WTC11 (cell line): Measurements from ENCODE around the gene TSPAN17. TPM values are rescaled to one million over a fixed set of nuclear protein-coding genes. Genes with fewer than 3 reads are reported as not detected.
A peak's percentile ranks its signal among the peaks of the same experiment; 100 is the strongest.

Source experiments
- ATAC-seq: fragments of 200-7000 bp; cut with Tn5 transposase; 2 replicates; pipeline ENCODE4 v1.10.0; 2021; ENCODE audit warnings: mild to moderate bottlenecking, moderate library complexity
- CTCF ChIA-PET: fragments of 300-600 bp; sonication (Branson Sonifier 250); formaldehyde crosslinking; loops from one replicate; lab custom pipeline; 2021; ENCODE audit warnings: antibody characterized with exemption; lab: Charles Lee
- POLR2A ChIA-PET: fragments of 350-600 bp; sonication (Branson Sonifier 250); formaldehyde crosslinking; loops from one replicate; lab custom pipeline; 2021; ENCODE audit warnings: antibody characterized with exemption; lab: Charles Lee
- DNase-seq: peaks from one replicate; pipeline ENCODE4 v3.0.0; 2021; ENCODE audit warnings: low spot score
- H3K27ac Mint-ChIP-seq: 2 replicates; pipeline ENCODE4 v1.8.0; 2021; ENCODE audit warnings: mixed read lengths
- H3K27me3 Mint-ChIP-seq: 2 replicates; pipeline ENCODE4 v1.8.0; 2021; ENCODE audit warnings: low read depth, mild to moderate bottlenecking, moderate library complexity, mixed read lengths
- H3K36me3 Mint-ChIP-seq: 2 replicates; pipeline ENCODE4 v1.8.0; 2021; ENCODE audit warnings: mixed read lengths
- H3K4me1 Mint-ChIP-seq: 2 replicates; pipeline ENCODE4 v1.8.0; 2022; ENCODE audit warnings: mixed read lengths
- H3K4me3 Mint-ChIP-seq: 2 replicates; pipeline ENCODE4 v1.8.0; 2021; ENCODE audit warnings: mild to moderate bottlenecking, moderate library complexity, mixed read lengths
- H3K9me3 Mint-ChIP-seq: 2 replicates; pipeline ENCODE4 v1.8.0; 2021; ENCODE audit warnings: mixed read lengths
- ESRRA ChIP-seq: sonication (generic); formaldehyde crosslinking; IDR thresholded peaks from 2 replicates; pipeline ENCODE4 v1.8.1; 2022; ENCODE audit warnings: mild to moderate bottlenecking, missing genetic modification reagents, borderline replicate concordance
- ETV6 ChIP-seq: sonication (generic); formaldehyde crosslinking; IDR thresholded peaks from 2 replicates; pipeline ENCODE4 v1.8.1; 2022; ENCODE audit warnings: mild to moderate bottlenecking, missing genetic modification reagents
- FOXK1 ChIP-seq: sonication (generic); formaldehyde crosslinking; IDR thresholded peaks from 2 replicates; pipeline ENCODE4 v1.8.0; 2022; ENCODE audit warnings: mild to moderate bottlenecking, moderate library complexity, missing genetic modification reagents
- FOXP1 ChIP-seq: sonication (generic); formaldehyde crosslinking; IDR thresholded peaks from 2 replicates; pipeline ENCODE4 v1.8.0; 2022; ENCODE audit warnings: missing genetic modification reagents, mild to moderate bottlenecking, moderate library complexity, borderline replicate concordance
- GRHL2 ChIP-seq: fragments of 250-450 bp; sonication (Bioruptor Pico); IDR thresholded peaks from 2 replicates; pipeline ENCODE4 v1.8.0; 2022; ENCODE audit warnings: mild to moderate bottlenecking, moderate library complexity; ENCODE audit not compliant: insufficient replicate concordance, severe bottlenecking
- IRF2 ChIP-seq: sonication (generic); formaldehyde crosslinking; IDR thresholded peaks from 2 replicates; pipeline ENCODE4 v1.8.0; 2022; ENCODE audit warnings: low read depth, missing genetic modification reagents, borderline replicate concordance
- JUN ChIP-seq: sonication (generic); formaldehyde crosslinking; IDR thresholded peaks from 2 replicates; pipeline ENCODE4 v1.8.0; 2023; ENCODE audit warnings: mild to moderate bottlenecking, missing genetic modification reagents
- KAT7 ChIP-seq: sonication (generic); formaldehyde crosslinking; IDR thresholded peaks from 2 replicates; pipeline ENCODE4 v1.8.1; 2023; ENCODE audit warnings: missing genetic modification reagents, mild to moderate bottlenecking, borderline replicate concordance
- NFATC4 ChIP-seq: fragments of 250-450 bp; sonication (Bioruptor Pico); IDR thresholded peaks from 2 replicates; pipeline ENCODE4 v1.9.0; 2021; ENCODE audit warnings: mild to moderate bottlenecking
- NFYB ChIP-seq: sonication (generic); formaldehyde crosslinking; conservative IDR thresholded peaks from 2 replicates; pipeline ENCODE4 v1.8.0; 2022; ENCODE audit warnings: low read depth, missing genetic modification reagents
- RORB ChIP-seq: fragments of 250-450 bp; sonication (Bioruptor Pico); IDR thresholded peaks from 2 replicates; pipeline ENCODE4 v1.9.0; 2021; ENCODE audit warnings: mild to moderate bottlenecking
- SOX15 ChIP-seq: fragments of 250-450 bp; sonication (Bioruptor Pico); IDR thresholded peaks from 2 replicates; pipeline ENCODE4 v1.9.0; 2021; ENCODE audit warnings: mild to moderate bottlenecking
- TCF7 ChIP-seq: sonication (generic); formaldehyde crosslinking; IDR thresholded peaks from 2 replicates; pipeline ENCODE4 v1.8.0; 2022; ENCODE audit warnings: mild to moderate bottlenecking, low read depth, missing genetic modification reagents, moderate library complexity
- ZBTB21 ChIP-seq: sonication (generic); formaldehyde crosslinking; IDR thresholded peaks from 2 replicates; pipeline ENCODE4 v1.8.1; 2023; ENCODE audit warnings: mild to moderate bottlenecking, missing genetic modification reagents, borderline replicate concordance
- ZNF232 ChIP-seq: sonication (generic); formaldehyde crosslinking; IDR thresholded peaks from 2 replicates; pipeline ENCODE4 v1.8.0; 2022; ENCODE audit warnings: mild to moderate bottlenecking, missing genetic modification reagents
- ZNF396 ChIP-seq: fragments of 250-450 bp; sonication (Bioruptor Pico); IDR thresholded peaks from 2 replicates; pipeline ENCODE4 v1.8.0; 2021; ENCODE audit warnings: mild to moderate bottlenecking, moderate library complexity, borderline replicate concordance
- ZNF416 ChIP-seq: fragments of 250-450 bp; sonication (Bioruptor Pico); IDR thresholded peaks from 2 replicates; pipeline ENCODE4 v1.9.0; 2021; ENCODE audit warnings: mild to moderate bottlenecking, inconsistent platforms
- total RNA-seq: library from RNA; stranded (reverse); gene quantifications from 3 replicates; pipeline ENCODE4 v1.2.3, GENCODE V29; 2021
- TF ChIP-seq, protein P1 (sequence below): sonication (generic); formaldehyde crosslinking; IDR thresholded peaks from 2 replicates; pipeline ENCODE4 v1.8.0; 2022; ENCODE audit warnings: mild to moderate bottlenecking, missing genetic modification reagents
- TF ChIP-seq, protein P2 (sequence below): sonication (generic); formaldehyde crosslinking; IDR thresholded peaks from 2 replicates; pipeline ENCODE4 v1.8.1; 2023; ENCODE audit warnings: mild to moderate bottlenecking, moderate library complexity, missing genetic modification reagents
- TF ChIP-seq, protein P3 (sequence below): fragments of 250-450 bp; sonication (Bioruptor Pico); IDR thresholded peaks from 2 replicates; pipeline ENCODE4 v1.9.0; 2021; ENCODE audit warnings: mild to moderate bottlenecking
- TF ChIP-seq, protein P4 (sequence below): fragments of 250-450 bp; sonication (Bioruptor Pico); IDR thresholded peaks from 2 replicates; pipeline ENCODE4 v1.9.0; 2021; ENCODE audit warnings: mild to moderate bottlenecking, borderline replicate concordance

The TSPAN17 gene
- total RNA-seq, 1 experiment from 2014 or later, result 47.8 TPM

DNA sequence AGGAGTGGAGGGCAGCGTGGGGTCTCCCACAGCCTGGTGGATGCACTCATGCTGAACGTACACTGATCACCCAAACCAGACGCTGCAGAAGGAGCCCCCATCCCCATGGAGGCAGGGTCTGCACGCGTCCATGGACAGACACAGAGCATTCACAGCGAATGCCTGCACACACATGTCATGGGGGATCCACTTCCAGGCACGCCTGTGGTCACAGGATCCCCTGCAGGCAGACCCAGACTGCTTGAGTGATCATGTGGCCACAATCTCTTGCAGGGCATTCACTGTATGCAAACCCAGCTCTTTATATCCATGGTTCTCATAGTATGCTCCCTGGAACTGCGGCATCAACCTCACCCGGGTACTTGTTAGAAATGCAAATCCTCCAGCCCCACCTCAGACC, 22.3 kb upstream of the TSPAN17 start (continued):
- TF ChIP-seq, protein P1, sequence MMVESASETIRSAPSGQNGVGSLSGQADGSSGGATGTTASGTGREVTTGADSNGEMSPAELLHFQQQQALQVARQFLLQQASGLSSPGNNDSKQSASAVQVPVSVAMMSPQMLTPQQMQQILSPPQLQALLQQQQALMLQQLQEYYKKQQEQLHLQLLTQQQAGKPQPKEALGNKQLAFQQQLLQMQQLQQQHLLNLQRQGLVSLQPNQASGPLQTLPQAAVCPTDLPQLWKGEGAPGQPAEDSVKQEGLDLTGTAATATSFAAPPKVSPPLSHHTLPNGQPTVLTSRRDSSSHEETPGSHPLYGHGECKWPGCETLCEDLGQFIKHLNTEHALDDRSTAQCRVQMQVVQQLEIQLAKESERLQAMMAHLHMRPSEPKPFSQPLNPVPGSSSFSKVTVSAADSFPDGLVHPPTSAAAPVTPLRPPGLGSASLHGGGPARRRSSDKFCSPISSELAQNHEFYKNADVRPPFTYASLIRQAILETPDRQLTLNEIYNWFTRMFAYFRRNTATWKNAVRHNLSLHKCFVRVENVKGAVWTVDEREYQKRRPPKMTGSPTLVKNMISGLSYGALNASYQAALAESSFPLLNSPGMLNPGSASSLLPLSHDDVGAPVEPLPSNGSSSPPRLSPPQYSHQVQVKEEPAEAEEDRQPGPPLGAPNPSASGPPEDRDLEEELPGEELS (CRISPR knock-in tag), result no peak
- TF ChIP-seq, all 79 proteins: peak for 0

DNA sequence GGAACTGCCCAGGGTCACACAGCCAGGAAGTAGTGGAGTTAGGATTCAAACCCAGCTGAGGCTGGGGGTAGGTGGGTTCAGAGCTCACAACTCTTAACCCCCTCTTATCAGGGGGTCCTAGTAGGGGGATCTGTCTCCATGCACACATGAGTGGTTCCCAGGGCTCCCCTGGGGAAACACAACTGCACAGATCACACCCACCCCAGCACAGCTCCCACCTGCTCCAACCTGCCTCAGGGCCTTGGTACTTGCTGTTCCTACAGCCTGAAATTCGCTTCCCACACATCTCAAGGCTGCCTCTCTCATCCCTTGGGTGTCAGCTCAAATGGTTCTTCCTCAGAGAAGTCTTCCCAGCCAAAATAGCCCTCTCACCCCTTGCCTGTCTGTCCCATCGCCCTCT, 21.8 kb upstream of the TSPAN17 start:
- DNase-seq, result no peak
- Mint-ChIP-seq H3K9me3 (no peaks in the 10 kb centered on the region), H3K4me1 (peaks cover 20% of the 10 kb centered on the region), H3K27me3 (peaks cover 40% of the 10 kb centered on the region), H3K4me3 (no peak overlapping the region), H3K36me3 (no peaks in the 10 kb centered on the region), H3K27ac (no peak overlapping the region)
- ChIA-PET CTCF (no interaction called here), POLR2A (no interaction called here)
- TF ChIP-seq ESRRA (CRISPR knock-in tag), result no peak
- no peak for TF ChIP-seq NFYB (CRISPR knock-in tag)
- no peak for TF ChIP-seq GRHL2 (CRISPR knock-in tag)
- no peak for TF ChIP-seq ZNF416
- TF ChIP-seq, all 79 proteins: peak for 0
- no peak for ATAC-seq

DNA sequence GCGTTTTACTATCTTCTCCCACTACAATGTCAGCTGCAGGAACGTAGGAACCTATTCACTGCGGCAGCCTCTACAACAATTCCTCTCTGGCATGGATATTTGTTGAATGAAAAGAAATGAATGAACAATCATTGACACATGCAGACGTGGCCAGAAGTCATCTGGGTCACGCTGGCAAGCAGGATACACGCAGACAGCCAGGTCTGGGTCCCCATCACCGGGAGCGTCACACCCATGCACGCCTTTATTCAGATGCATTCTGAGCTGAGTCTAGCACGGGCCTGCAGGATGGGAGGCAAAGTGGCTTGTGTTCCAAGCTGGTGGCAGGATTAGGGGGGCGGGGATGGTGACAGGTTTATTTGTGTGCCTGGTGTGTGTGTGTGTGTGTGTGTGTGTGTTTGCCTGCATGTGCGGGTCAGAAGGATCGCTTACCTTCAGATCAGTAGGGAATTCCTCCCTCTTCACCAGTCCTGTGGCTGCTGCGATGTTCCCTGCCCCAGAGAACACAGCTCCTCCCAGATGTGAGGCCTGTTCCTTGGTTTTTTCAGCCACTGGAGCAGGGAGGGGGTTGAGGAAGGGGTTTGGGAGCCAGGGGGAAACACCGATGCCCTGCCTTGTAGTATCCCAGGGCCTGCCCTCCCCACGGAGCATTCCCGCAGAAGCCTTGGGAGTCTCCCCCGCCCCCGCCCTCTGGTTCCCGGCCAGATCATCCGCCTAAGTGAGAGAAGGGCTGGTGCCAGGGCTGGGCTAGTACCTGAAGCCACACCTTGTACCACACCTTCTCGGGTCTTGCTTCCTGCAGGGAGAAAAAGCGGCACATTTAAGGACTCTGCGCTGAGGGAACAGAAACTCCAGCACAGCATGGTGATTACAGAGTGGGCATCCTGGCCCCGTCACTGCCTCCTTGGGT, 21.1 kb upstream of the TSPAN17 start:
- Mint-ChIP-seq H3K36me3 (no peaks in the 10 kb centered on the region), H3K4me3 (no peak overlapping the region), H3K4me1 (peaks cover 24% of the 10 kb centered on the region), H3K27me3 (peaks cover 40% of the 10 kb centered on the region), H3K27ac (no peak overlapping the region), H3K9me3 (no peaks in the 10 kb centered on the region)
- POLR2A ChIA-PET, result interaction anchor here (0.7 kb wide), 1 partner anchor 846 kb away, joined by 4 read pairs; no protein-coding TSS in a partner anchor
- TF ChIP-seq KAT7 (CRISPR knock-in tag), result no peak
- TF ChIP-seq JUN, result no peak
- TF ChIP-seq RORB (CRISPR knock-in tag), result no peak
- TF ChIP-seq FOXP1 (CRISPR knock-in tag), result no peak
- TF ChIP-seq, protein P2, sequence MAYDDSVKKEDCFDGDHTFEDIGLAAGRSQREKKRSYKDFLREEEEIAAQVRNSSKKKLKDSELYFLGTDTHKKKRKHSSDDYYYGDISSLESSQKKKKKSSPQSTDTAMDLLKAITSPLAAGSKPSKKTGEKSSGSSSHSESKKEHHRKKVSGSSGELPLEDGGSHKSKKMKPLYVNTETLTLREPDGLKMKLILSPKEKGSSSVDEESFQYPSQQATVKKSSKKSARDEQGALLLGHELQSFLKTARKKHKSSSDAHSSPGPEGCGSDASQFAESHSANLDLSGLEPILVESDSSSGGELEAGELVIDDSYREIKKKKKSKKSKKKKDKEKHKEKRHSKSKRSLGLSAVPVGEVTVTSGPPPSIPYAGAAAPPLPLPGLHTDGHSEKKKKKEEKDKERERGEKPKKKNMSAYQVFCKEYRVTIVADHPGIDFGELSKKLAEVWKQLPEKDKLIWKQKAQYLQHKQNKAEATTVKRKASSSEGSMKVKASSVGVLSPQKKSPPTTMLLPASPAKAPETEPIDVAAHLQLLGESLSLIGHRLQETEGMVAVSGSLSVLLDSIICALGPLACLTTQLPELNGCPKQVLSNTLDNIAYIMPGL (CRISPR knock-in tag), result no peak
- no peak for TF ChIP-seq ZNF396
- TF ChIP-seq NFATC4 (CRISPR knock-in tag), result no peak
- TF ChIP-seq ETV6, result no peak
- TF ChIP-seq, protein P3, sequence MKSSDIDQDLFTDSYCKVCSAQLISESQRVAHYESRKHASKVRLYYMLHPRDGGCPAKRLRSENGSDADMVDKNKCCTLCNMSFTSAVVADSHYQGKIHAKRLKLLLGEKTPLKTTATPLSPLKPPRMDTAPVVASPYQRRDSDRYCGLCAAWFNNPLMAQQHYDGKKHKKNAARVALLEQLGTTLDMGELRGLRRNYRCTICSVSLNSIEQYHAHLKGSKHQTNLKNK (CRISPR knock-in tag), result no peak
- TF ChIP-seq ZNF232 (CRISPR knock-in tag), result no peak
- TF ChIP-seq ZBTB21 (CRISPR knock-in tag), result no peak
- TF ChIP-seq SOX15 (CRISPR knock-in tag), result no peak
- no peak for TF ChIP-seq FOXK1
- TF ChIP-seq, protein P4, sequence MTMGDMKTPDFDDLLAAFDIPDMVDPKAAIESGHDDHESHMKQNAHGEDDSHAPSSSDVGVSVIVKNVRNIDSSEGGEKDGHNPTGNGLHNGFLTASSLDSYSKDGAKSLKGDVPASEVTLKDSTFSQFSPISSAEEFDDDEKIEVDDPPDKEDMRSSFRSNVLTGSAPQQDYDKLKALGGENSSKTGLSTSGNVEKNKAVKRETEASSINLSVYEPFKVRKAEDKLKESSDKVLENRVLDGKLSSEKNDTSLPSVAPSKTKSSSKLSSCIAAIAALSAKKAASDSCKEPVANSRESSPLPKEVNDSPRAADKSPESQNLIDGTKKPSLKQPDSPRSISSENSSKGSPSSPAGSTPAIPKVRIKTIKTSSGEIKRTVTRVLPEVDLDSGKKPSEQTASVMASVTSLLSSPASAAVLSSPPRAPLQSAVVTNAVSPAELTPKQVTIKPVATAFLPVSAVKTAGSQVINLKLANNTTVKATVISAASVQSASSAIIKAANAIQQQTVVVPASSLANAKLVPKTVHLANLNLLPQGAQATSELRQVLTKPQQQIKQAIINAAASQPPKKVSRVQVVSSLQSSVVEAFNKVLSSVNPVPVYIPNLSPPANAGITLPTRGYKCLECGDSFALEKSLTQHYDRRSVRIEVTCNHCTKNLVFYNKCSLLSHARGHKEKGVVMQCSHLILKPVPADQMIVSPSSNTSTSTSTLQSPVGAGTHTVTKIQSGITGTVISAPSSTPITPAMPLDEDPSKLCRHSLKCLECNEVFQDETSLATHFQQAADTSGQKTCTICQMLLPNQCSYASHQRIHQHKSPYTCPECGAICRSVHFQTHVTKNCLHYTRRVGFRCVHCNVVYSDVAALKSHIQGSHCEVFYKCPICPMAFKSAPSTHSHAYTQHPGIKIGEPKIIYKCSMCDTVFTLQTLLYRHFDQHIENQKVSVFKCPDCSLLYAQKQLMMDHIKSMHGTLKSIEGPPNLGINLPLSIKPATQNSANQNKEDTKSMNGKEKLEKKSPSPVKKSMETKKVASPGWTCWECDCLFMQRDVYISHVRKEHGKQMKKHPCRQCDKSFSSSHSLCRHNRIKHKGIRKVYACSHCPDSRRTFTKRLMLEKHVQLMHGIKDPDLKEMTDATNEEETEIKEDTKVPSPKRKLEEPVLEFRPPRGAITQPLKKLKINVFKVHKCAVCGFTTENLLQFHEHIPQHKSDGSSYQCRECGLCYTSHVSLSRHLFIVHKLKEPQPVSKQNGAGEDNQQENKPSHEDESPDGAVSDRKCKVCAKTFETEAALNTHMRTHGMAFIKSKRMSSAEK (CRISPR knock-in tag), result no peak
- TF ChIP-seq IRF2 (CRISPR knock-in tag), result no peak
- TF ChIP-seq TCF7, result no peak
- peak; percentile 6 for ATAC-seq
- DNase-seq, result no peak
- CTCF ChIA-PET, result interaction anchor here (0.9 kb wide), 1 partner anchor 35 kb away, joined by 3 read pairs; no protein-coding TSS in a partner anchor
